Measurements from ENCODE around the gene CHST9.
"Not testable (repeated sequence)": the region's sequence is repeated elsewhere in the genome, so short reads cannot be mapped to it uniquely, and the experiment has no call there.

Gene CHST9

GRCh38 chr18:26993568-26993967 lies 191.5 kb downstream of the CHST9 start:
- DNase-seq: no peak

DNA sequence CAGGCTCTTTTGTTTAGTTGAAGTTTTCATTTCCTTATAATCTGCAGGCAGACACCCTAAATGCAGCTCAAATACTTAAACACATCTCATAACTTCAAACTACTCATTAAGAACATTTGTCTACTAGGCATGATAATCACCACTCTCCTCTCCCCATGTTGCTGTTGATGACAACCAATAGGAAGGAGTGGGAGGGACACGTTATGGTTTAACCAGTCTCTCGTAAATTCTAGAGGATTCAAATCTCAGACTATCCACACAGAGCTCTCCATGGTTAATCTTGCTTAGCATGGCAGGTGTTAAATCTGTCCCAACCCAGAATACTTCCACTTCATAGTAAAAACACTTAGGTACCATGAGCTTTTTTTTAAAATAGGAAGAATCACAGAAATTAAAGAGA lies 192.2 kb downstream of the CHST9 start:
- no peak for DNase-seq

DNA sequence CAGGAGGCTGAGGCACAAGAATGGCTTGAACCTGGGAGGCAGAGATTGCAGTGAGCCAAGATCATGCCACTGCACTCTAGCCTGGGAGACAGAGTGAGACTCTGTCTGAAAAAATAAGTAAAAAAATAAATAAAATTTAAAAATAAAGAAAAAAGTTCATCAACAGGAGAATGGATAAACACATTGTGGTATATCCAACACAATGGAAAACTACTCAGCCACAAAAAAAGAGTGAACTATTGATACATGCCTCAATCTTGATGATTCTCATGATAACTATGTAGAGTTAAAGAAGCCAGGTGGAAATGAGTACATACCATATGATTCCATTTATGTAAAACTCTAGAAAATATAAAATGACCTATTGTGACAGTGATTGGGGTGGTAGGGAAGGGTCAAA lies 195.3 kb downstream of the CHST9 start:
- no peak for DNase-seq

- no peak for DNase-seq
Measured at GRCh38 chr18:26981360-26982082, 203.6 kb downstream of the CHST9 start.

DNA sequence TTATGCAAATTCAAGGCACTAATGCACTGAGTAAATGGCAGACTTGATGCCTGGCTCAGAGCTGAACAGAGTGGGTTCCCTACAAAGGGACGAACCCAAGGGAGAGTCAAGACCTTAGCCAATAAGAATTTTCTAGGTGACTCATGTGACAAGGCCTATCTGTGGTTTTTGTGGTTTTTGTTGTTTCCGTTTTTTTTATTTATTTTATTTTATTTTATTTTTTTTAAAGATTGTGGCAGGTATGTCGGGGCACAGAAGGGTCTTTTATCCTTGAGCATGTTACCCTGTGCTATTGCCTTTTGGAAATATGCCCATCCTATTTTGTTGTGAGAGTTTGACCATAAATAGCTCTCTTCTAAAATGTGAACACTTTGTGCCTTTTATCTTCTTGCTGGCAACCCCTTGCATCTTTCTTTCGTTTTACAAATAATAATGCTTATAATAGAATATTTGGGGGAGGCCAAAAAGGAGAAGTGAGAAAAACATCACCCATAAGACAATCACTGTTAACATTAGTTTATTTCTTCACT lies 206.2 kb downstream of the CHST9 start:
- no peak for DNase-seq

DNA sequence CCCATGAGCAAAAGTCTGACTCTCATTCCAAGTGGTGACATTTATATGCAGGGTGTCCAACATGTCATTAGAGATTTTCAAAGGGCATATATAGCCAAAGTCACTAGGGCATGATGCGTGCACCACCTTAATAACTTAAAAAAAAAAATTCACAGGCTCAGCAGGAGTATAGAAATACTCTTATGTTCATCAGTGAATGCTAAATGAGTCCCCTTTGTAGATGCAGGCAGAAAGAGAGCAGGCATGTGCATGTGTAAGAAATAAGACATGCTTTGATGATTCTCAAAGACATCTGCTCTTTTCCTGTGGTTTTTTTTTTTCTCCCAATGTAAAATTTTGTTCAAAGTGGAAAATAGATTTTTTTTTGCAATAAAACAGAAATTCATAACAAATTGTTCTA lies 207.3 kb downstream of the CHST9 start:
- no peak for DNase-seq

DNA sequence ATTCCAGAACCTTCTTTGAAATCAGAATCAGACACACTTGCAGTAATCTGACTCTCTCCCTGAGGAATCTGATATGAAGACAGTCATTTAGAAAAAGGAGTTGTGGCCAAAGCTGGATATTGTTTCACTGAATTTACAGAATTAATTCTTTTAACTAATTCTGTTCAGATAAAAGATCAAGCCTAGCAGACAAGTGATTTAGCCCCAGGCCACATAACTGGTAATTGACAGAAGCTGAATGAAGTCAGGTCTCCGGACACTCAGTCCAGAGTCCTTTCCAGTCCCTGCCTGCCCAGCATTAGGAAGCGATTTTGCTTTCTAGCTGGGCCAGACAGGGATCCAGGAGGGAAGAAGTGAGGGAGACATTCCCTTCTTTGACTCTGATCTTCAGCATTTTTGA lies 208.9 kb downstream of the CHST9 start:
- no peak for DNase-seq

DNA sequence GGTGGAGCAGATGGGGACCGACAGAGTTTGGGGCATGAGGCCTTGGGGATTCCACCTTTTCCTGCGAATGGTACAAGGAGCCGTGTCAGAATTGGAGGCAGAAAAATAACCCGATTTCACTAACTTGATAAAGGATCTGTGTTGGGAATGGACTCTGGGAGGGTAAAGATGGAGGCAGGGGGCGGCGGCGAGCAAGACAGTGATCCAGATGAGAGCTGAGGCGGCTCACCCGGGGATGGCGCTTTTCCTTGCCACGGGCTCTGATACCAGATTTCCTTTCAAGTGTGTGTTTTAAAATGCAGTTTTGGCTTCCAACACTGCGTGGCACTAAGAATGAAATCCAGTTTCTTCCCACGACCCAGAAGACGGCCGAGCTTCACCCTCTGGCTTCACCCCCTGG lies 212.6 kb downstream of the CHST9 start:
- DNase-seq: not testable (repeated sequence)

GRCh38 chr18:26971409-26971808 lies 213.7 kb downstream of the CHST9 start:
- no peak for DNase-seq

GRCh38 chr18:26970637-26971036 lies 214.5 kb downstream of the CHST9 start:
- no peak for DNase-seq

GRCh38 chr18:26965206-26965605 lies 219.9 kb downstream of the CHST9 start:
- DNase-seq: no peak

GRCh38 chr18:26963292-26963691 lies 221.8 kb downstream of the CHST9 start:
- no peak for DNase-seq

DNA sequence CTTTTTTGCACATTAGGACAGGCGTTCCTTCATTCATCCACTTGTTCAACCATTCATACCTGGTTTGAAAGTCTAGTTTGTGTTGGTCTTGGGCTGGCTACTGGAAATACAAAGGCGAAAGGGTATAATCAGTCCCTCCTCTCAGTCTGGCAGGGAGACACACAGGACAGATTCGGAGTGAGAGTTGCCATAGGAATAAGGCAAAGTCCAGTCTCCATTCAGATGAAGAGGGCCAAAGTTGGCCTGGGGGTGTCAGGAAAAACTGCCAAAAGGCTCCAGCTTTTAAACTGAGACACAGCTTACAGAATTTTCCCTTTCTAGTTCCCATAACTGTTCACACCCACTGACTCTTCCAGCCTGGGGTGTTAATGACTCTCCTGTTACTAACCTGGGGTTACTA lies 223.3 kb downstream of the CHST9 start:
- no peak for DNase-seq

DNA sequence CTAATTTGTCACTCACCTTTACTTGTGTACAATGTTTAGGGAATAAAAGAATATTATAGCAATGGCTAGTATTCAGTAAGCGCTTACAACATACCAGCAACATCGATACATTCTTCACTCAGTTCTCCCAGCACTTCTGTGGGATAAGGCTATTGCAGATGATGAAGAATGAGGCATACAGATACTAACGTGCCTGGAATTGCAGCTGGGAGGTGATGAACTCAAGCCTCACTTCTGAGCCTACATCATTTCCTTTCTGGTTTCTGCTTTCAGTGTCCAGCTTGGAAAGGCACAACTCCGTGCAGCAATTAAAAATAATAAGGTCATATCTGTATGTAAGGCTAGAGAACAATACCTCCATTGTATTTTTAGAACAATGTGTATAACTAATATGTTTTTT lies 224.2 kb downstream of the CHST9 start:
- no peak for DNase-seq

DNA sequence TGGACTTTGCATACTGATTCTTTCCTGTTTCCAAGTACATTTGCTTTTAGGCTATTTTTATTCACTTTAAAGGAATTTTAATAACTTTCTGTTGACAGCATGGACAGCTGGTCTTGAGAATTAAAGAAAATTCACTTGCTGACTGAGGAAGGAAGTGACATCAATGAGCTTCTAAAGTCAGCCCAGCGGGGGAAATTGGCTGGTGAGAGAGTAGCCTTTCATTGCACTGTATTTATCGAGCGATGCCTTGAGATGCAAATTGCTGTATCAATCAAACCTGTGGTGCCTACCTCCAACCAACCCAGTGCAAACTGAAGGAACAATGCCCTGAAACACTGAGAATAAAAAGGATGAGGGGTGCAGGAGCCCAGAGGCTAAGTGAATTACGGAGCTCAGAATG lies 228.2 kb downstream of the CHST9 start:
- no peak for DNase-seq

- no peak for DNase-seq
Measured at GRCh38 chr18:26948703-26949102, 236.4 kb downstream of the CHST9 start.

DNA sequence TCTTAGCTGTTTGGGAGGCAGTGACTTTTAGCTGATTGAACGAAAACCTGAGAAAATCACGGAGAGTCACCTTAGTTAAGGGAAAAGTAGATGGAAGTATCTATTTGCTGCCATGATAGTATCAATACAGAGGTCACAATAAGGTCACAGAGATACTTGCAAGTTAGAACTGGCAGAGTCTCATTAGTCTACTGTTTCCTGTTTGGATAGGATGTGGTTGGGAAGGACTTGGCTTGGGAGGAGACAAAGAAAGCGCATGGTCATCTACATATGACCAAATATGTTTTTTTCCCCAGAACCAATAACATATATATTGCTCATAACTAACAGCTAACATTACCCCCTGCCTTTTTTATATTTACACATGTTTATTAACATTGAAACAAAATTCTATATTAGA lies 241.2 kb downstream of the CHST9 start:
- DNase-seq: no peak

DNA sequence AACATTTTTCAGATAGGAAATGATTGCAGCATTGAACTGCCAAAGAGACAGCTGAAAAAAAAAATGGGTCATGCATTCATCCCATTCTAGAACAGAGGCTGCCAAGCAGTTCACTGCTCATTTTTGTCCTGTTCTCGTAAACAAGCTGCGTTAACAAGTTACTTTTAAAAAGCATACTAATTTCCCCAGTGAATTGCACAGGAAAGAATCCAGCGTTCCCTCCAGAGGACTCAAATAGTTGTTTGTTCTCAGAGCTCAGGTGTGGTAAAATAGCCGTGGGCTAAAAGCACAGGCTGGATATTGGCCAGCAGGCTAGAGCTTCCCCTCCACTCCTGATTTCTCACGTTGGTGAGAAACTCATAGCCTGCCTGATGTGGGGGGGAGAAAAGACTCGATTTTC lies 243.5 kb downstream of the CHST9 start:
- DNase-seq: no peak

DNA sequence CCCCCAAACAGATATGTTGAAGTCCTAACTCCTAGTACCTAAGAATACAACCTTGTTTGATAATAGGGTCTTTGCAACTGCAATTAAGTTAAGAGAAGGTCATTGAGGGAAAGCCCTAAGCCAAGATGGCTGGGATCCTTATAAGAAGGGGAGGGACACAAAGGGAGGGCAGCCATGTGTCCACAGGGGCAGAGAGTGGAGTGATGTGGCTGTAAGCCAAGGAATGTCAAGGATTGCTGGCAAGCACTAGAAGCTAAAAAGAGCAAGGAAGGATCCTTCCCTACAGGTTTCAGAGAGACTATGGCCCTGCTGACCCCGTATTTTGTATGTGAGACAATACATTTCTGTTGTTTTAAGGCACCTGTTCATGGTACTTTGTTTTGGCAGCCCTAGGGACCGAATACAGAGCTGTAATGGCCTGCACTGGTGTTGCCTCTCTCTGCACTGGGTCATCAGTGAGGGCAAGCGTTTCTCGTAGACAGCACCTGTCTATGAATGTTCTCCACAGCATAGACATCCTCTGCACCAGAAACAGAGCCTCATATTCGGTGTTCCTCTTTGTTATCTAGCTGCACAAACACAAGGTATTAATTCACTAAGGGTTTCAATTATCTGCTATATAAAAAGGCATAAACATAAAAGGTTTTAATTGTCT lies 244.2 kb downstream of the CHST9 start:
- no peak for DNase-seq

DNA sequence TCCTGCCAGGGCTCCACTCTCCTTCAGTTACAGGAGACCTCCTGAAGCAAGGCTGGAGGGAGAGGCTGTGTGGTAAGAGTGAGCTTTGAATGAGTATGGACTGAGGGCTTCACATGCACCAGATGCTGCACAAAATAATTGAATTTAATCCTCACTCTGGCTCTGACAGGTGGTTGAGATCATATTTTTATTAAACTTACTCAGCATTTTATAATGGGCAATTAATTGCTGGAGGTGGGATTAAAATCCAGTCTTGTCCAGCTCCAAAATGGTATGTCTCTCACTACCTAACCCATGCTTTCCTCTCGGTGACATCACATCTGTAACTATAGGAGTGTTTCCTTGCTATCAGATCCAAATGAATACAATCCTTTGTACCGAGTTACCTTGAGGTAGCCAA lies 253.4 kb downstream of the CHST9 start:
- DNase-seq: no peak

DNA sequence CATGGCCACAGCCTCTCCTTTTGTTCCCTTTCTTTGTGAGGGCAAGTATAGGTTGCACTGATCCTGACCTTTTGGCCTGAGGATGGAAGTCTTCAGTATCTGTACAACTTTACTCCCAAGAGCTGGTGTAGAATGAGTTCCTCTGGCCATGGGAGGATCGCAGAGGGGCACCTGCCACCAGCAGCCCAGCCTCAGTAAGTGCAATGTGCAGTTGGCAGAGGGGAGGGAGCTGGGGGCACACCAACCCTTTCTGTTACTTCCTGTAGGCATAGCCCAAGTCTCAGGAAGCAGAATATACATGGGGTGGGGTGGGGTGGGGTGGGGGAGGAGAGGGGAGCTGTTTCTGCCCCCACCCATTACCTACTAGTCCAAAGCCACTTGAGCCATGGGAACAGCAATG lies 254.5 kb downstream of the CHST9 start:
- DNase-seq: no peak

- no peak for DNase-seq
Measured at GRCh38 chr18:26928670-26929313, 256.3 kb downstream of the CHST9 start.

DNA sequence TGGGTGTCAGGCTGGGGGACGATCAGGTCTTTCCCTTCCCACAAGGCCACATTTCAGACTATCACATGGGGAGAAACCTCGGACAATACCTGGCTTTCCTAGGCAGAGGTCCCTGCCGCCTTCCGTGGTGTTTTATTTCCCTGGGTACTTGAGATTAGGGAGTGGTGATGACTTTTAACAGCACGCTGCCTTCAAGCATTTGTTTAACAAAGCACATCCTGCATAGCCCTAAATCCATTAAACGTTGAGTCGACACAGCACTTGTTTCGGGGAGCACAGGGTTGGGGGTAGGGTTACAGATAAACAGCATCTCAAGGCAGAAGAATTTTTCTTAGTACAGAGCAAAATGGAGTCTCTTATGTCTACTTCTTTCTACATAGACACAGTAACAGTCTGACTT lies 257.3 kb downstream of the CHST9 start:
- not testable (repeated sequence) for DNase-seq

- no peak for DNase-seq
Measured at GRCh38 chr18:26926066-26926675, 258.9 kb downstream of the CHST9 start.
